Measurements from ENCODE around the gene TNFRSF25. TPM values are rescaled to one million over a fixed set of nuclear protein-coding genes. Genes with fewer than 3 reads are reported as not detected.

Gene TNFRSF25
- total RNA-seq, 2 experiments from 2014 or later = 88.5 to 92.8 TPM

- Mint-ChIP-seq H3K27ac (peak overlapping the region; percentile 87), H3K27me3 (peaks cover 11% of the 10 kb centered on the region), H3K4me1 (peaks cover 22% of the 10 kb centered on the region), H3K9me3 (no peaks in the 10 kb centered on the region), H3K4me3 (peak overlapping the region; percentile 75), H3K36me3 (ENCODE audit: low read depth) (no peaks in the 10 kb centered on the region)
- CTCF ChIA-PET = interaction anchor here (0.6 to 4.3 kb wide), 13 partner anchors 11 to 242 kb away, joined by 3 to 33 read pairs (median 3); no protein-coding TSS in a partner anchor
- DNase-seq = peak; percentile 80
- POLR2A ChIA-PET = no interaction called here
These were observed 23.8 kb upstream of the TNFRSF25 start for GRCh38 chr1:6489799-6490180.

GRCh38 chr1:6489383-6489765, 23.4 kb upstream of the TNFRSF25 start:
- H3K27ac Mint-ChIP-seq = no peak overlapping the region
- no peaks in the 10 kb centered on the region for H3K9me3 Mint-ChIP-seq
- no peak overlapping the region for H3K4me3 Mint-ChIP-seq
- DNase-seq = no peak
- no peaks in the 10 kb centered on the region for H3K36me3 Mint-ChIP-seq (ENCODE audit: low read depth)
- ChIA-PET POLR2A (no interaction called here), CTCF (interaction anchor here (0.6 to 4.3 kb wide), 8 partner anchors 12 to 157 kb away, joined by 3 to 33 read pairs (median 4); no protein-coding TSS in a partner anchor)
- peaks cover 16% of the 10 kb centered on the region for H3K27me3 Mint-ChIP-seq
- H3K4me1 Mint-ChIP-seq = peaks cover 22% of the 10 kb centered on the region

DNA sequence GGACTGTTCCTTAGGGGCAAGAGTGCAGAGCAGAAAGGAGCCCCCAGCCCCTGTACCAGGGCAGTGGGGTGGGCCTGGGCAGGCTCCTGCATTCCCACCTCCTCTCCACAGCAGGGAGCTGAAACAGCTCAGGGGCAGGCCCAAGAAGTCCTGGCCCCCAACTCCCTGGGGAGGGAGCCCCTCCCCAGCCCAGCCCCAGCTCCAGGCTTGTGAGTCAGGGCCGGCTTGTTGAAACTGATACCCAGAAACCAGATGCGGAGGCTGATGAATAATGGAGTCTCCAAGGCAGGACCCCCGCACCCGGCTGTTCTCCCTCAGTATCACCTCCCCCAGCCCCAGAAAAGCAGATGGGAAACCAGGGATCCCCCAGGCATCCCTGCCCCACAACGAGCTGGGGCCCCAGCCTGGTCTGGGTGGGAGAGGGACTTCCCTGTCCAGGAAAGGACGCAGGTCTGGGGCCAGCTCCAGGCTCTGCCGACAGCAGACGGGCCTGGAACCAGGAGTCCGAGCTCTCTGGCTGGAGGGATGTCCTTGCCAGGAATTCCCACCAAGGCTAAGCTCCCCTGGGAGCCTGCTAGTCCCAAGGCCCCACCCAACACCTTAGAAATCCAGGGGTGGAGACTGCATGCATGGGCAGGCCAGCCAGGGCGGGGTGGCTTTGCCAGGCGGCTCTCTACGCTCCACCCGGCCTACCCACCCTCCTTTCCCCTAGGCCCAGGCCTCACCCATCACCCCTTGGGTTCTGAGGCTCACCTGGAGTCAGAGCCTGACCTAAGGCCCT, 22.8 kb upstream of the TNFRSF25 start:
- Mint-ChIP-seq H3K27me3 (peaks cover 21% of the 10 kb centered on the region), H3K27ac (no peak overlapping the region), H3K36me3 (ENCODE audit: low read depth) (no peaks in the 10 kb centered on the region), H3K4me3 (no peak overlapping the region), H3K4me1 (peaks cover 22% of the 10 kb centered on the region), H3K9me3 (no peaks in the 10 kb centered on the region)
- ChIA-PET POLR2A (no interaction called here), CTCF (interaction anchor here (0.6 to 4.3 kb wide), 10 partner anchors 9 to 158 kb away, joined by 3 to 33 read pairs (median 3); no protein-coding TSS in a partner anchor)
- no peak for DNase-seq

DNA sequence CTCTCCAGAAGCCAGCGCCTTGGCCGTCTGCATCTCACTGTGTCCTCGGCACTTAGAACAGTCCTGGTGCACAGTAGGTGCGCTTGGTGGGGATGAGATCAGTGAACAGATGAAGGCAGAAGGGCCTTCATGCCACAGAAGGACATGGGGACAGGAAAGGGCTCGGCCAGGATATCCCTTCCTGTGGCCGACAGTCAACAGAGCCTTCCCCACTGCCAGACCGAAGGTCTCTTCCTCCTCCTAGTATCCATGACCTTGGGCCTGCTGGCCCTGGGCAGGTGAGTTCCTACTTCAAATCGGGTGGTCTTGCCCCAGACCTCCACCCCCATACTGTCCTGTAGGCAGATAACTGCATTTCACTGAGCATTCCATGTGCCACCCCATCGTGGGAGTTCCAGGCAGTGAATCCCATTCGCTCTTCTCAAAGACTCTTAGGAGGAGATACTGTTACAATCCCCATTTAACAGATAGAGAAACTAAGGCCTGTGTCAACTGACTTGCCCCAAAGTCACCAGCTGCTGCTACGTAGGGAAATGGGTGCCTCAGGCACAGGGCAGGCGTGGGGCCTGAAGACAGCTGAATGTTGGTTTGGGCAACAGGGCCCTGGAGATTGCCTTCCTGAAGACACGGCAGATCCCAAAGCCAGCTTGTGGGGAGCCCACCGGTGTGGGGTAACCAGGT, 22.0 kb upstream of the TNFRSF25 start:
- no peaks in the 10 kb centered on the region for H3K9me3 Mint-ChIP-seq
- DNase-seq = no peak
- no peak overlapping the region for H3K27ac Mint-ChIP-seq
- H3K4me1 Mint-ChIP-seq = peaks cover 17% of the 10 kb centered on the region
- CTCF ChIA-PET = interaction anchor here (0.7 to 4.3 kb wide), 5 partner anchors 9 to 158 kb away, joined by 3 to 33 read pairs (median 3); no protein-coding TSS in a partner anchor
- H3K27me3 Mint-ChIP-seq = peaks cover 26% of the 10 kb centered on the region
- H3K4me3 Mint-ChIP-seq = no peak overlapping the region
- POLR2A ChIA-PET = no interaction called here
- H3K36me3 Mint-ChIP-seq (ENCODE audit: low read depth) = no peaks in the 10 kb centered on the region

DNA sequence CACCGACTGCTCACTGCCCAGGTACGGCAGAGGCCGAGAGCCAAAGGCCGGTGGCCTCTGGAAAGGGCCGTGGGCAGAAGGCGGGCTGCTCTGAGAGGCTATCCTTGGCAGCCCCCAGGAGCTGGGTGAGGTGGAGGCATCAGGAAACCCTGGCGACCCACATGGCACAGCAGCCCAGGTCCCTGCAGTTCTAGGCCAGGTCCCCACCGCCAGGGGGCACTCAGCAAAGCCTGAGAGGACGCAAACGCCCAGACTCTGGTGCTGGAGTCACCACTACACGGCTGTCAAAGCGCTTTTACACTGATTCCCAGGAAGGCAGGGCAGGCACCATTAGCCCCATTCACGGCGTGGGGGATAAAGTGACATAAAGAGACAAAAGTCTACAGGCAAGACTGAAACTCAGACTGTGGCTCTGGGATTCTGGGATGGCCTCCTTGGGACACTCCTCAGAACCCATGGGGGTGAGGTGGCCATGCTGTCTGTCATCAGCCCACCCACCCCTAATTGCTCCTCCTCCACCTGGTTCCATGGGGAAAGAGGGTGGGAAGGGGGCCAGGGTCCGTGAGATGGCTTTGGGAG, 20.5 kb upstream of the TNFRSF25 start:
- Mint-ChIP-seq H3K36me3 (ENCODE audit: low read depth) (no peaks in the 10 kb centered on the region), H3K9me3 (no peaks in the 10 kb centered on the region), H3K4me3 (no peak overlapping the region), H3K4me1 (peaks cover 12% of the 10 kb centered on the region), H3K27ac (no peak overlapping the region), H3K27me3 (peaks cover 33% of the 10 kb centered on the region)
- DNase-seq = peak; percentile 90
- POLR2A ChIA-PET = no interaction called here
- CTCF ChIA-PET = interaction anchor here (0.6 to 1.9 kb wide), 11 partner anchors 11 to 208 kb away, joined by 3 to 7 read pairs (median 4); partner anchors contain the start of genes NOL9 and TAS1R1

DNA sequence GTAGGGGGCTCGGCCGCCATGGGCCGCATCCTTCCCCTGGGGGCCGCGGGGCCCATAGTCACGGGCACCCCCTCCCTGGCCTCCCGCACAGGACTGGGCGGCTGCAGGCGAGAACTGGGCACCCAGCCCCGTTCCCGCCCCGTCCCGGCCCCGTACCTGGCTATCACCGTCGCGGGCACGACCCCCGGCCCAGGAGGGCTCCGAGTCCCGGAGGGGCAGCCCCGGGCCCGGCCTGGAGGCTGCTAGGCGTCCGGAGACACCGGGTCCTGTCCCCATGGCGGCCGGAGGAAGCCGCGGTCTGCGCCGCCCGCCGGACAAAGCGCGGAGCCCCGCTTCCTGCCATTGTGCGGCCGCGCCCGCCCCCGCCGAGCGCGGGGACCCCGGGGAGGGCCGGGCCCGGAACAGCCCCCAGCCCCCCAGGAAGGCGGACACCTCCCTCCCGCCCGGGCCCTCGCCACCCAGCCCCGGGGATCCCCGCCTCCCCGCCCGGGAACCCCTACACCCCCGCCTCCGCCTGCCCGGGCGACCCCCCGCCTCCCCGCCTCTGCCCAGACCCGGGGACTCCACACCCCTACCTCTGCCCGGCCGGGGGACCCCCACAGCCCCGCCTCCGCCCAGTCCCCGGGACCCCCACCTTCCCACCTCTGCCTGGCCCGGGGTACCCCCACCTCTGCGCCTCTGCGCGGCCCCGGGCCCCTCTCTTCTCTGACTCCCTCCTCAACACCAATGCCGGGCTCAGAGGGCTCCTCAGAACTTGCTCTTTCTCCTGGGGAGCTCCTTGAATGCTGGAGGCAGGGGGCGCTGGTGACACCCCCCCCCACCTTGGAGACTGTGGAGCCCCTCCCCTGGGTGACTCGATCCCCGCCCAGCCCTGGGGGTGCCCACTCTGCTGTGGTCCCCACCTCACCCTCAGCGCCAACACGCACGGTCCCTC, 19.5 kb upstream of the TNFRSF25 start:
- DNase-seq = no peak
- Mint-ChIP-seq H3K4me1 (peaks cover 5% of the 10 kb centered on the region), H3K27me3 (peaks cover 36% of the 10 kb centered on the region), H3K4me3 (no peak overlapping the region), H3K27ac (no peak overlapping the region), H3K36me3 (ENCODE audit: low read depth) (no peaks in the 10 kb centered on the region), H3K9me3 (no peaks in the 10 kb centered on the region)
- ChIA-PET CTCF (interaction anchor here (0.7 to 1.9 kb wide), 10 partner anchors 10 to 161 kb away, joined by 3 to 7 read pairs (median 4); partner anchors contain the start of genes NOL9 and TAS1R1), POLR2A (no interaction called here)

DNA sequence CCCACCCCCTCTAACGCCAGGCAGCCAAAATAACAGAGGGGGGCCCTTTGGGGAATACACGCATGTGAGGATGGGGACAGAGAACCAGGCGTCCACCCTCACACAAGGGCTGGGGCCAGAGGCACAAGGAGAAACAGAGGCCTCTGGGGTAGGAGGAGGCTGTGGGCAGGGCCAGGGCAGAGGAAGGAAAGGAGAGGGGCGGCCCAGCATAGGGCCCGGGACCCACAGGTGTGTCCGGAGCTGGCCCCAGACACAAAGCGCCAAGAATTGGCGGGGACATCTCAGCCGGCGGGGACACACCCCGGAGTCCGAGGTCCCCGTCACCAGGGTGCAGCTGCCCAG, 18.8 kb upstream of the TNFRSF25 start:
- H3K4me3 Mint-ChIP-seq = no peak overlapping the region
- no peak overlapping the region for H3K27ac Mint-ChIP-seq
- no peaks in the 10 kb centered on the region for H3K36me3 Mint-ChIP-seq (ENCODE audit: low read depth)
- DNase-seq = no peak
- H3K4me1 Mint-ChIP-seq = peaks cover 5% of the 10 kb centered on the region
- peaks cover 36% of the 10 kb centered on the region for H3K27me3 Mint-ChIP-seq
- ChIA-PET CTCF (interaction anchor here (1.8 kb wide), 1 partner anchor 162 kb away, joined by 4 read pairs; no protein-coding TSS in a partner anchor), POLR2A (no interaction called here)
- H3K9me3 Mint-ChIP-seq = no peaks in the 10 kb centered on the region

GRCh38 chr1:6483761-6484117, 17.8 kb upstream of the TNFRSF25 start:
- ChIA-PET POLR2A (no interaction called here), CTCF (interaction anchor here (1.8 kb wide), 1 partner anchor 163 kb away, joined by 4 read pairs; no protein-coding TSS in a partner anchor)
- Mint-ChIP-seq H3K27ac (no peak overlapping the region), H3K4me1 (peaks cover 5% of the 10 kb centered on the region), H3K27me3 (peaks cover 36% of the 10 kb centered on the region), H3K9me3 (no peaks in the 10 kb centered on the region), H3K4me3 (no peak overlapping the region), H3K36me3 (ENCODE audit: low read depth) (no peaks in the 10 kb centered on the region)
- DNase-seq = no peak

- Mint-ChIP-seq H3K4me3 (no peak overlapping the region), H3K4me1 (peaks cover 5% of the 10 kb centered on the region), H3K27me3 (peaks cover 36% of the 10 kb centered on the region), H3K27ac (no peak overlapping the region), H3K36me3 (ENCODE audit: low read depth) (no peaks in the 10 kb centered on the region), H3K9me3 (no peaks in the 10 kb centered on the region)
- no peak for DNase-seq
- POLR2A ChIA-PET = no interaction called here
- CTCF ChIA-PET = interaction anchor here (1.8 kb wide), 1 partner anchor 163 kb away, joined by 4 read pairs; no protein-coding TSS in a partner anchor
These were observed 17.2 kb upstream of the TNFRSF25 start for GRCh38 chr1:6483017-6483760.

GRCh38 chr1:6481820-6482219, 15.8 kb upstream of the TNFRSF25 start:
- ChIA-PET POLR2A (no interaction called here), CTCF (interaction anchor here (1.8 to 2.0 kb wide), 2 partner anchors 10 to 16 kb away, joined by 3 to 5 read pairs; partner anchors contain the start of gene TNFRSF25)
- Mint-ChIP-seq H3K4me3 (no peak overlapping the region), H3K4me1 (peaks cover 5% of the 10 kb centered on the region), H3K36me3 (ENCODE audit: low read depth) (no peaks in the 10 kb centered on the region), H3K9me3 (no peaks in the 10 kb centered on the region), H3K27me3 (peaks cover 34% of the 10 kb centered on the region), H3K27ac (no peak overlapping the region)
- no peak for DNase-seq

GRCh38 chr1:6477039-6477820, 11.3 kb upstream of the TNFRSF25 start:
- H3K27ac Mint-ChIP-seq = no peak overlapping the region
- no peaks in the 10 kb centered on the region for H3K36me3 Mint-ChIP-seq (ENCODE audit: low read depth)
- no peak for DNase-seq
- H3K27me3 Mint-ChIP-seq = peaks cover 6% of the 10 kb centered on the region
- peaks cover 6% of the 10 kb centered on the region for H3K4me1 Mint-ChIP-seq
- CTCF ChIA-PET = interaction anchor here (0.7 to 1.9 kb wide), 6 partner anchors 9 to 146 kb away, joined by 3 to 6 read pairs (median 3); no protein-coding TSS in a partner anchor
- no peak overlapping the region for H3K4me3 Mint-ChIP-seq
- POLR2A ChIA-PET = no interaction called here
- no peaks in the 10 kb centered on the region for H3K9me3 Mint-ChIP-seq

Data from activated CD4-positive, alpha-beta T cell treated with anti-CD3 and anti-CD28 coated beads, Interleukin-2, amount 10 ng/mL, durations not matched to agents 7 days and 5 days (primary cell).